HepG2 (cell line): Measurements from ENCODE around the gene ADCY1. TPM values are rescaled to one million over a fixed set of nuclear protein-coding genes. Genes with fewer than 3 reads are reported as not detected.

Experiments used
- ATAC-seq: fragments of 200-7000 bp; cut with Tn5 transposase; 3 replicates; pipeline ENCODE4 v1.9.1; 2020; ENCODE audit warnings: mild to moderate bottlenecking, moderate library complexity
- BruUV-seq: library from RNA; stranded (reverse); fragments of 400-500 nt; replicated peaks from 2 replicates; lab custom pipeline; 2021; lab: Mats Ljungman, UMichigan
- CTCF ChIA-PET: fragments of 300-600 bp; formaldehyde crosslinking; extraction: SDS; loops from one replicate; lab custom pipeline; 2021; ENCODE audit warnings: low total read pairs, inconsistent platforms, low intra/inter-chr PET ratio; lab: Yijun Ruan, JAX
- POLR2A ChIA-PET: fragments of 350-600 bp; sonication (Branson Sonifier 250); formaldehyde crosslinking; loops from one replicate; lab custom pipeline; 2020; ENCODE audit warnings: antibody characterized with exemption, inconsistent platforms; lab: Yijun Ruan, JAX
- DNase-seq: peaks from one replicate; pipeline ENCODE4 v3.0.0-alpha.2; 2015; ENCODE audit warnings: low spot score
- FAIRE-seq: peaks from 3 replicates; lab custom pipeline; 2011; peaks lifted over from hg19 to GRCh38; lab: Jason Lieb, UNC
- H2AFZ ChIP-seq: one replicate; pipeline ENCODE4 v1.6.1; 2011; ENCODE audit warnings: low read length, inconsistent platforms
- H3K27ac ChIP-seq: fragments of 300-600 bp; 3 replicates; pipeline ENCODE4 v1.8.0; 2011; ENCODE audit warnings: mixed run types, mild to moderate bottlenecking, mixed read lengths, low read length, inconsistent platforms; ENCODE audit not compliant: insufficient read depth; ENCODE audit errors: extremely low read length
- H3K27me3 ChIP-seq, 2 experiments: fragments of 200-600 bp in 1 of 2; 2 replicates in 1 of 2; 3 replicates in 1 of 2; pipeline versions ENCODE4 v1.6.0 to v1.8.0; 2011; ENCODE audit warnings: low read length in 2 of 2, mild to moderate bottlenecking in 2 of 2, moderate library complexity in 2 of 2, inconsistent platforms in 1 of 2; ENCODE audit not compliant: insufficient read depth in 2 of 2, control insufficient read depth in 1 of 2
- H3K36me3 ChIP-seq, 2 experiments: fragments of 200-600 bp in 1 of 2; replicated peaks in 1 of 2; 2 replicates in 1 of 2; 3 replicates in 1 of 2; pipeline versions ENCODE4 v1.5.1 to v1.8.0; 2011; ENCODE audit warnings: low read length in 2 of 2, inconsistent platforms in 1 of 2; ENCODE audit not compliant: insufficient read depth in 2 of 2, control insufficient read depth in 1 of 2
- H3K4me1 ChIP-seq: 2 replicates; pipeline ENCODE4 v1.5.1; 2012; ENCODE audit warnings: low read length, inconsistent platforms; ENCODE audit not compliant: insufficient read depth
- H3K4me2 ChIP-seq: 2 replicates; pipeline ENCODE4 v1.6.0; 2011; ENCODE audit warnings: low read depth, low read length, inconsistent platforms
- H3K4me3 ChIP-seq, 3 experiments: fragments of 200-600 bp in 1 of 3; sonication (generic), shearing (Covaris generic) in 1 of 3; replicated peaks in 1 of 3; 2 replicates each; pipeline ENCODE4 v1.5.1; 2011 to 2016; ENCODE audit warnings: low read length in 3 of 3, inconsistent platforms in 2 of 3, low read depth in 2 of 3, mild to moderate bottlenecking in 2 of 3, control low read depth in 1 of 3, mixed read lengths in 1 of 3; ENCODE audit not compliant: insufficient read depth in 1 of 3
- H3K79me2 ChIP-seq: one replicate; pipeline ENCODE4 v1.6.1; 2011; ENCODE audit warnings: low read length, inconsistent platforms; ENCODE audit not compliant: insufficient read depth
- H3K9ac ChIP-seq: 2 replicates; pipeline ENCODE4 v1.6.0; 2011; ENCODE audit warnings: mild to moderate bottlenecking, low read depth, low read length, inconsistent platforms; ENCODE audit not compliant: insufficient read depth
- H3K9me3 ChIP-seq: 2 replicates; pipeline ENCODE4 v1.5.1; 2012; ENCODE audit warnings: mild to moderate bottlenecking, low read length
- H4K20me1 ChIP-seq: 2 replicates; pipeline ENCODE4 v1.6.0; 2011; ENCODE audit warnings: inconsistent platforms, mild to moderate bottlenecking, low read length, moderate library complexity; ENCODE audit not compliant: insufficient read depth
- EHMT2 ChIP-seq: fragments of 200-600 bp; sonication (generic); IDR thresholded peaks from 2 replicates; pipeline ENCODE4 v1.7.0; 2017; ENCODE audit warnings: antibody characterized with exemption, low read depth, low read length, borderline replicate concordance
- IRF9 ChIP-seq: sonication (generic); formaldehyde crosslinking; IDR thresholded peaks from 2 replicates; pipeline ENCODE4 v1.8.0; 2022; ENCODE audit warnings: missing genetic modification reagents, mild to moderate bottlenecking, borderline replicate concordance
- MAZ ChIP-seq, 2 experiments: sonication (generic) in 1 of 2; formaldehyde crosslinking in 1 of 2; IDR thresholded peaks; 2 replicates each; pipeline versions ENCODE4 v1.5.0 to v1.6.1; 2012 to 2020; ENCODE audit warnings: low read depth in 2 of 2, mild to moderate bottlenecking in 2 of 2, borderline replicate concordance in 1 of 2, improper control_type of control experiment in 1 of 2, low read length in 1 of 2, missing genetic modification reagents in 1 of 2, moderate library complexity in 1 of 2
- NKX3-1 ChIP-seq: sonication (generic); formaldehyde crosslinking; IDR thresholded peaks from 2 replicates; pipeline ENCODE4 v1.5.0; 2020; ENCODE audit warnings: missing genetic modification reagents
- ZNF280D ChIP-seq: sonication (generic); formaldehyde crosslinking; IDR thresholded peaks from 2 replicates; pipeline ENCODE4 v1.5.1; 2020; ENCODE audit warnings: mild to moderate bottlenecking, missing genetic modification reagents
- ZNF562 ChIP-seq: sonication (generic); formaldehyde crosslinking; IDR thresholded peaks from 2 replicates; pipeline ENCODE4 v1.8.0; 2022; ENCODE audit warnings: missing genetic modification reagents, borderline replicate concordance
- ZNF768 ChIP-seq: sonication (generic); formaldehyde crosslinking; IDR thresholded peaks from 2 replicates; pipeline ENCODE4 v1.4.0; 2020; ENCODE audit warnings: missing genetic modification reagents
- WGBS: methylation state at CpG from one replicate; pipeline ENCODE4 v1.1.6; 2017; ENCODE audit warnings: low lambda C conversion rate; 5-methylcytosine and 5-hydroxymethylcytosine counted together
- in situ Hi-C: cut with HindIII; loops from 2 replicates; pipeline ENCODE4 v1.10.0; 2017; ENCODE audit warnings: low pct_unique_long_range_greater_than_20kb; ENCODE audit not compliant: extremely low pct_ligation_motif_present
- intact Hi-C: fragments of 100-400 bp; cut with micrococcal nuclease; formaldehyde crosslinking; loops from one replicate; pipeline ENCODE4 v1.10.0; 2022; ENCODE audit not compliant: unreplicated experiment
- polyA plus RNA-seq, 8 experiments: library from polyadenylated mRNA; depleted of rRNA in 3 of 8; stranded (reverse) in 7 of 8; unstranded in 1 of 8; fragments of >200 nt; fragmentation: Illumina TruSeq in 4 of 8; extraction: Trizol in 4 of 8; gene quantifications; 2 replicates each; pipeline versions ENCODE4 v1.2.1 to v1.2.3, GENCODE V29; 2011 to 2016; ENCODE audit warnings: low read depth in 4 of 8, missing spikeins in 1 of 8, mixed read lengths in 1 of 8; ENCODE audit not compliant: insufficient read depth in 1 of 8
- total RNA-seq, 5 experiments: library from RNA; depleted of rRNA; stranded (reverse); fragments of >200 nt; fragmentation: Illumina TruSeq; extraction: Trizol; gene quantifications; 2 replicates each; pipeline ENCODE4 v1.2.3, GENCODE V29; 2016; ENCODE audit warnings: low read depth in 1 of 5
- TF ChIP-seq, protein P1 (sequence below): sonication (generic); formaldehyde crosslinking; IDR thresholded peaks from 2 replicates; pipeline ENCODE4 v1.5.1; 2020; ENCODE audit warnings: mild to moderate bottlenecking, missing genetic modification reagents, moderate library complexity
- TF ChIP-seq, protein P2 (sequence below): sonication (generic); formaldehyde crosslinking; IDR thresholded peaks from 2 replicates; pipeline ENCODE4 v1.5.1; 2020; ENCODE audit warnings: mild to moderate bottlenecking, moderate library complexity, missing genetic modification reagents

The ADCY1 gene
- total and polyA plus RNA-seq, 2 of the 13 experiments (the other 11 are each of a cell fraction or from before 2014, with no cell fraction given): 0.80 to 1.2 TPM

DNA sequence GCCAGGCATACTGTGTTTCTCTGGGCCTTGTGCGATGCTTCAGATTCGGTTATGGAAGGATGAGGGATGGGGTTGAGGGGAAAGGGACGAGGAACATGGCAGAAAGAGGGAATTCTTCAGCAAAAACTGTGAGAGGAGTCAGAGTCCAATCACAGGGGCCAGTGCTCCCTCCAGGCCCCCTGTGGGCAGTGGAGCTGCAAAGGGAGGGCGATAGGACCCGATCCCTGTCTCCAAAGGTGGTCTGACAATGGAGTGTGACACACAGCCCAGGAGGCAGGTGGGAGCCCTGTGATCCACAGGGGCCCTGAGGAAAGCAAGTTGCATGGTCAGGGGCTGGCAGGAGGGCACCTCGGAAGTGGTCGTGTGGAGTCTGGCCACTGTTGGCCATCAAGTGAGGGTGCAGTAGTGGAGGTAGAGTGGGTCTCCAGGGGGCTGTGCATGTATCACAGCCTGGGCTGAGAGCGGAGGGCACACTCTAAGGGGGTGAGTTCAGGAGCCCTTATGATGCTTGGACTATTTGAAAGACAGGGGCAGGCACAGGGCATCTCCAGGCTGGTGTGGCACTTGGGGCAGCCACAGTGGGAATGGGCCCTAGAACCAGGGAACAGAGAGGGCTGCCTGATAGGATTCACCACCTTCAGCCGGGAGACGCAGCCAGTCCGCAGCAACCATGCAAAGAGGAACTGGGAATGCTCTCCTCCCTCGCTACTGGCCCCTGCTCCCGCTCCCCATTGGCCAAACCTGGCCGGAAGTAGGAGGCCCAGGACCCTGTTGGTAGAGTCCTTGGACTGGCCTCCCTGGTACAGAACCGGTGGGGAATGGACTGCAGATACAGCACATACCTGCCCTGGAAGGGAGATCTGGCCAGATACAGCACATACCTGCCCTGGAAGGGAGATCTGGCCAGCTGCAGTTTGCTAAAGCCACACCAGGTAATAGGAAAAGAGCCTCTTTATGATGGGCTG is 115.9 kb downstream of the ADCY1 start:
- Histone ChIP-seq H2AFZ (no peak overlapping the region), H3K27me3 (no peaks in the 10 kb centered on the region)
- no peak for TF ChIP-seq MAZ (IDR thresholded peaks at IDR 0.05; ENCODE audit: borderline replicate concordance, low read depth, low read length)
- peak; percentile 37; the same call in 1 of the 2 replicates for TF ChIP-seq MAZ (CRISPR knock-in tag; IDR thresholded peaks at IDR 0.05; ENCODE audit: low read depth)
- peak; percentile 26; the same call in 1 of the 2 replicates for TF ChIP-seq ZNF768 (CRISPR knock-in tag)
- no peak for TF ChIP-seq NKX3-1 (CRISPR knock-in tag)
- TF ChIP-seq IRF9 (CRISPR knock-in tag): no peak
- TF ChIP-seq, protein P1, sequence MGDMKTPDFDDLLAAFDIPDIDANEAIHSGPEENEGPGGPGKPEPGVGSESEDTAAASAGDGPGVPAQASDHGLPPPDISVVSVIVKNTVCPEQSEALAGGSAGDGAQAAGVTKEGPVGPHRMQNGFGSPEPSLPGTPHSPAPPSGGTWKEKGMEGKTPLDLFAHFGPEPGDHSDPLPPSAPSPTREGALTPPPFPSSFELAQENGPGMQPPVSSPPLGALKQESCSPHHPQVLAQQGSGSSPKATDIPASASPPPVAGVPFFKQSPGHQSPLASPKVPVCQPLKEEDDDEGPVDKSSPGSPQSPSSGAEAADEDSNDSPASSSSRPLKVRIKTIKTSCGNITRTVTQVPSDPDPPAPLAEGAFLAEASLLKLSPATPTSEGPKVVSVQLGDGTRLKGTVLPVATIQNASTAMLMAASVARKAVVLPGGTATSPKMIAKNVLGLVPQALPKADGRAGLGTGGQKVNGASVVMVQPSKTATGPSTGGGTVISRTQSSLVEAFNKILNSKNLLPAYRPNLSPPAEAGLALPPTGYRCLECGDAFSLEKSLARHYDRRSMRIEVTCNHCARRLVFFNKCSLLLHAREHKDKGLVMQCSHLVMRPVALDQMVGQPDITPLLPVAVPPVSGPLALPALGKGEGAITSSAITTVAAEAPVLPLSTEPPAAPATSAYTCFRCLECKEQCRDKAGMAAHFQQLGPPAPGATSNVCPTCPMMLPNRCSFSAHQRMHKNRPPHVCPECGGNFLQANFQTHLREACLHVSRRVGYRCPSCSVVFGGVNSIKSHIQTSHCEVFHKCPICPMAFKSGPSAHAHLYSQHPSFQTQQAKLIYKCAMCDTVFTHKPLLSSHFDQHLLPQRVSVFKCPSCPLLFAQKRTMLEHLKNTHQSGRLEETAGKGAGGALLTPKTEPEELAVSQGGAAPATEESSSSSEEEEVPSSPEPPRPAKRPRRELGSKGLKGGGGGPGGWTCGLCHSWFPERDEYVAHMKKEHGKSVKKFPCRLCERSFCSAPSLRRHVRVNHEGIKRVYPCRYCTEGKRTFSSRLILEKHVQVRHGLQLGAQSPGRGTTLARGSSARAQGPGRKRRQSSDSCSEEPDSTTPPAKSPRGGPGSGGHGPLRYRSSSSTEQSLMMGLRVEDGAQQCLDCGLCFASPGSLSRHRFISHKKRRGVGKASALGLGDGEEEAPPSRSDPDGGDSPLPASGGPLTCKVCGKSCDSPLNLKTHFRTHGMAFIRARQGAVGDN (CRISPR knock-in tag): peak; percentile 54; the same call in 1 of the 2 replicates
- no peak for TF ChIP-seq EHMT2
- TF ChIP-seq ZNF280D: peak; percentile 52; the same call in 1 of the 2 replicates
- no peak for TF ChIP-seq ZNF562
- TF ChIP-seq, protein P2, sequence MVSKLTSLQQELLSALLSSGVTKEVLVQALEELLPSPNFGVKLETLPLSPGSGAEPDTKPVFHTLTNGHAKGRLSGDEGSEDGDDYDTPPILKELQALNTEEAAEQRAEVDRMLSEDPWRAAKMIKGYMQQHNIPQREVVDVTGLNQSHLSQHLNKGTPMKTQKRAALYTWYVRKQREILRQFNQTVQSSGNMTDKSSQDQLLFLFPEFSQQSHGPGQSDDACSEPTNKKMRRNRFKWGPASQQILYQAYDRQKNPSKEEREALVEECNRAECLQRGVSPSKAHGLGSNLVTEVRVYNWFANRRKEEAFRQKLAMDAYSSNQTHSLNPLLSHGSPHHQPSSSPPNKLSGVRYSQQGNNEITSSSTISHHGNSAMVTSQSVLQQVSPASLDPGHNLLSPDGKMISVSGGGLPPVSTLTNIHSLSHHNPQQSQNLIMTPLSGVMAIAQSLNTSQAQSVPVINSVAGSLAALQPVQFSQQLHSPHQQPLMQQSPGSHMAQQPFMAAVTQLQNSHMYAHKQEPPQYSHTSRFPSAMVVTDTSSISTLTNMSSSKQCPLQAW: 0 out of 2 replicates have a peak, but pooled peaks have one; percentile 15

More for the DNA sequence above, 115.9 kb downstream of the ADCY1 start:
- H3K9me3 ChIP-seq: no peaks in the 10 kb centered on the region
- ChIA-PET POLR2A (interaction anchor here (0.9 to 1.2 kb wide), 4 partner anchors 27 to 198 kb away, joined by 3 to 5 read pairs (median 4); partner anchors contain the start of gene IGFBP1), CTCF (no interaction called here)
- no peaks in the 10 kb centered on the region for H3K36me3 ChIP-seq
- BruUV-seq: no TSS peak
- intact Hi-C loops (no loop called here), in situ Hi-C loops (no loop called here)
- no peaks in the 10 kb centered on the region for H4K20me1 ChIP-seq
- 94% methylated on average over 12 of the region's 15 CpGs for WGBS
- no peaks in the 10 kb centered on the region for H3K79me2 ChIP-seq
- peaks cover 47% of the 10 kb centered on the region for H3K4me1 ChIP-seq
- FAIRE-seq: no peak
- ATAC-seq: peak; percentile 41; the same call in 2 of the 3 replicates
- DNase-seq: no peak
- peak overlapping the region; percentile 51 for H3K4me2 ChIP-seq
- 0 out of 2 replicates have a peak overlapping the region, but pooled peaks have one; percentile 42 for H3K9ac ChIP-seq
- no peak overlapping the region for H3K4me3 ChIP-seq
- peak overlapping the region; percentile 88 for H3K27ac ChIP-seq
